Heart left ventricle (tissue), 13 donors: ENCODE measurements around the gene ZNF783.

ENCODE experiments used
- POLR2A ChIP-seq, 2 donors: fragments of 450-650 bp; IDR thresholded peaks; one replicate each; pipeline ENCODE4 v1.6.1; 2017; ENCODE audit warnings: antibody characterized with exemption in 2 of 2, mild to moderate bottlenecking in 2 of 2, moderate library complexity in 2 of 2
- TF ChIP-seq, protein P1 (sequence below), 12 donors: fragments of 200-600 bp; sonication (generic) in 4 of 12; IDR thresholded peaks; one replicate each; pipeline versions ENCODE4 v1.5.0 to v1.8.0; 2018 to 2022; ENCODE audit warnings: antibody characterized with exemption in 12 of 12, mild to moderate bottlenecking in 5 of 12
- donor health status: ischemic (EF 13 %, LVEDD 7.1; RV severe dilation, severe dysfunction).
- donor health status: DM: no; HTN: yes; CAD: no.
- donor health status: DM: no; HTN: no; CAD: no.
- donor health status: ischemic (EF 25% LVEDD 6.9; RV normal size, moderate dysfunction).
- donor health status: ischemic (EF 25% LVEDD 5.7; RV mildly dilated, moderate dysfunction).
- donor health status: ischemic (EF 35%, LVEDD 5.7; RV mildly dilated, moderate dysfunction).
- donor health status: nonischemic (EF 11% LVEDD 7.7; RV severe dilation, severe dysfunction).
- donor health status: DM: yes; HTN: yes; CAD: no.
- donor health status: PGD.
- donor health status: ischemic (EF 29% LVEDD 5.4; RV normal size, mild dysfunction).
- donor health status: nonischemic (EF 23%, LVEDD 6.1; RV moderate dilation, normal function).

DNA sequence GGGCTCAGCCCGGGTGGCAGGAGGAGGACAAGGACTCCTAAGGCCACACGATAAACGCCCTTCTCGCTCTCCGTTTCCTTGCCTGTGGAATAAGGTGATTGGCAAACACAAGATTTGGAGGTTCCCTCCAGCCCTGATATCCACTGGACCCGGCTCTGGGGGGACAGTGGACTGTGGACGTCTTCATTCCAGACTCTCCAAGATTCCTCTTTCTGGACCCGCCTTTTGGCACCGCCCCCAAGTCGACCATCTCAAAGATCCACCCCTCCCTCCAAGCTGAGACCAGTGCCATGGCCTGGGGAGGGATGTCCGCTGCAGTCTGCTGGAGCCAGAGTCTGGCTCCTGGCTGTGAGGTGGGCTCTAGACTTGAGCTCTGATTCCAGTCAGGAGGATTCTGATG, 23.6 kb downstream of the ZNF783 start:
- TF ChIP-seq, protein P1, sequence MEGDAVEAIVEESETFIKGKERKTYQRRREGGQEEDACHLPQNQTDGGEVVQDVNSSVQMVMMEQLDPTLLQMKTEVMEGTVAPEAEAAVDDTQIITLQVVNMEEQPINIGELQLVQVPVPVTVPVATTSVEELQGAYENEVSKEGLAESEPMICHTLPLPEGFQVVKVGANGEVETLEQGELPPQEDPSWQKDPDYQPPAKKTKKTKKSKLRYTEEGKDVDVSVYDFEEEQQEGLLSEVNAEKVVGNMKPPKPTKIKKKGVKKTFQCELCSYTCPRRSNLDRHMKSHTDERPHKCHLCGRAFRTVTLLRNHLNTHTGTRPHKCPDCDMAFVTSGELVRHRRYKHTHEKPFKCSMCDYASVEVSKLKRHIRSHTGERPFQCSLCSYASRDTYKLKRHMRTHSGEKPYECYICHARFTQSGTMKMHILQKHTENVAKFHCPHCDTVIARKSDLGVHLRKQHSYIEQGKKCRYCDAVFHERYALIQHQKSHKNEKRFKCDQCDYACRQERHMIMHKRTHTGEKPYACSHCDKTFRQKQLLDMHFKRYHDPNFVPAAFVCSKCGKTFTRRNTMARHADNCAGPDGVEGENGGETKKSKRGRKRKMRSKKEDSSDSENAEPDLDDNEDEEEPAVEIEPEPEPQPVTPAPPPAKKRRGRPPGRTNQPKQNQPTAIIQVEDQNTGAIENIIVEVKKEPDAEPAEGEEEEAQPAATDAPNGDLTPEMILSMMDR (IDR thresholded peaks at IDR 0.05): no peak
- no peak for TF ChIP-seq POLR2A (IDR thresholded peaks at IDR 0.05)
